ENCODE measurements around the gene GHR.
A peak's percentile ranks its signal among the peaks of the same experiment; 100 is the strongest.

Gene GHR

DNA sequence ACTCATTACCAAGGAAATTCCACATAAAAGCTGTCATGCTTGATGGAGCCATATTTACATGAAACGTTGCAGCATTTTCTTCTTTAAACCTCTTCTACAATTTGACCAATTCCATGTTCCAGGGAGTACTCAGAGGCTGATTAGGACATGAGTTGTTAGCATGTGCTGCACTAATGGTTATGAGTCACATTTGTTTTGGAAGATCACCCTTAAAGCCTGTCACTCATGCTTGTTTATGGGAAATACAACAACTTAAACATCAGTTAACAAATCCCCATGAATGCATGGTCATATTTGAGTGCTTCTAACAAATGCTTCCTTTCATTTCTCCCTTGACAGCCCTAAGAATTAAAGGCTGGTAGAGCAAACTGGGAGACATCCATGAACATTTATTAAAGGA, 156.1 kb downstream of the GHR start:
- TF ChIP-seq ZFX (IDR thresholded peaks at IDR 0.05; ENCODE audit: borderline replicate concordance), result no peak
- TF ChIP-seq, protein P1, sequence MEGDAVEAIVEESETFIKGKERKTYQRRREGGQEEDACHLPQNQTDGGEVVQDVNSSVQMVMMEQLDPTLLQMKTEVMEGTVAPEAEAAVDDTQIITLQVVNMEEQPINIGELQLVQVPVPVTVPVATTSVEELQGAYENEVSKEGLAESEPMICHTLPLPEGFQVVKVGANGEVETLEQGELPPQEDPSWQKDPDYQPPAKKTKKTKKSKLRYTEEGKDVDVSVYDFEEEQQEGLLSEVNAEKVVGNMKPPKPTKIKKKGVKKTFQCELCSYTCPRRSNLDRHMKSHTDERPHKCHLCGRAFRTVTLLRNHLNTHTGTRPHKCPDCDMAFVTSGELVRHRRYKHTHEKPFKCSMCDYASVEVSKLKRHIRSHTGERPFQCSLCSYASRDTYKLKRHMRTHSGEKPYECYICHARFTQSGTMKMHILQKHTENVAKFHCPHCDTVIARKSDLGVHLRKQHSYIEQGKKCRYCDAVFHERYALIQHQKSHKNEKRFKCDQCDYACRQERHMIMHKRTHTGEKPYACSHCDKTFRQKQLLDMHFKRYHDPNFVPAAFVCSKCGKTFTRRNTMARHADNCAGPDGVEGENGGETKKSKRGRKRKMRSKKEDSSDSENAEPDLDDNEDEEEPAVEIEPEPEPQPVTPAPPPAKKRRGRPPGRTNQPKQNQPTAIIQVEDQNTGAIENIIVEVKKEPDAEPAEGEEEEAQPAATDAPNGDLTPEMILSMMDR (IDR thresholded peaks at IDR 0.05), result no peak
- no peak overlapping the region for H3K27ac ChIP-seq

DNA sequence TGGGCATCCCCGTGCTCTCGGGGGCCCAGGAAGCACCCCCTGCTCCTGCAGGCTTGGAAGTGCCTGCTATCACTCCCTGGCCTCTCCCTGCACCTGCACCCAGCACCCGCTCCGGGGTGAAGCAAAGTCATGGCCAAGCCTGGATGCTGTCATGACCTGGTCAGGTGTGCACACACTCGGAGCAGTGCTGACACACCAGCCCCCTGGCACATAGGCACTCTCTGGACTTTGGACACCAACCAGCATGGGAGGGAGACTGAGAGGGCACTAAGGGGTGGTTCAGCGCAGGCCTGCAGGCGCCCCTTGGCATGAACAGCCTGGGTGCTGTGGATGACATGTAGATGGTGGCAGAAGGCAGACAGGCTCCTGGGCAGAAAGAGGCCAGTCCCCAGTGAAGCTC, 158.6 kb downstream of the GHR start:
- H3K27ac ChIP-seq, result no peak overlapping the region
- no peak for TF ChIP-seq ZFX (IDR thresholded peaks at IDR 0.05; ENCODE audit: borderline replicate concordance)
- TF ChIP-seq, protein P1 (IDR thresholded peaks at IDR 0.05), result no peak

DNA sequence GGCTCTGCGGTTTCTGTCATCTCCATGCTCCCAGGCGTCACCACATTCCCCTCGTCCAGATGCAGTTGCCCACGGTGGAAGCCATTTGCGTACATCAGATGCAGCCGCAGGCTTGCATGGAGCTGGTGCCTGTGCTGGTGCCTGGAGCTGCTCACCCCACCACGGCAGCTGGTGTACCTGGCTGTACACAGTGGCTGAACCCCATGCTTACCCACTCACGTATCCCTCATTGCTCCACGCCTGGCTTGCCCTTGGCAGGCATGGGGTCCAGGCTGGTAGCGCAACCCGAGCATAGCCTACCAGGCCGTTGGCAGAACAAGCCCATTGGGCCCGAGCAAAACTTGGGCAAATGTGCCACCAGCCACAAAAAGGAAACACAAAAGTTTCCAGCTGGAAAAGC, 159.5 kb downstream of the GHR start:
- no peak overlapping the region for H3K27ac ChIP-seq
- no peak for TF ChIP-seq ZFX (IDR thresholded peaks at IDR 0.05; ENCODE audit: borderline replicate concordance)
- TF ChIP-seq, protein P1 (IDR thresholded peaks at IDR 0.05), result no peak

DNA sequence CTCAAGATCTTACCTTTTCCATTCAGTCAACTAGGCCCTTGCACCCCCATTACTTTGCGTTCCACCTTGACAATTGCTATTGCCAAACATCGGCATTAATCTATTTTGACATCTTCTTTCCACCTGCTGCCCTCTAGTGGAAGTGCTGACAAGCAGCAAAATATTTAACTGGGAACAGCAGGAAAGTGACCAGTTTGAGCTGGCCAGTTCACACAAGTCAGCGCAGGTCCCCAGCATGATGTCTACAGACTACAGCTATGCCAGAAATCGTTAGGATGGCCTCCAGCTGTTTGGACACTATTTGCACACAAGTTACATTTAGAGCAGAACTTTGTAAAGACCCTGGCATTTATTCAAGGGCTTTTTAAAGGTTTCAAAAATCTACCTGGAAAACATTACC, 160.1 kb downstream of the GHR start:
- H3K27ac ChIP-seq, result no peak overlapping the region
- TF ChIP-seq, protein P1 (IDR thresholded peaks at IDR 0.05), result peak; percentile 84
- no peak for TF ChIP-seq ZFX (IDR thresholded peaks at IDR 0.05; ENCODE audit: borderline replicate concordance)

DNA sequence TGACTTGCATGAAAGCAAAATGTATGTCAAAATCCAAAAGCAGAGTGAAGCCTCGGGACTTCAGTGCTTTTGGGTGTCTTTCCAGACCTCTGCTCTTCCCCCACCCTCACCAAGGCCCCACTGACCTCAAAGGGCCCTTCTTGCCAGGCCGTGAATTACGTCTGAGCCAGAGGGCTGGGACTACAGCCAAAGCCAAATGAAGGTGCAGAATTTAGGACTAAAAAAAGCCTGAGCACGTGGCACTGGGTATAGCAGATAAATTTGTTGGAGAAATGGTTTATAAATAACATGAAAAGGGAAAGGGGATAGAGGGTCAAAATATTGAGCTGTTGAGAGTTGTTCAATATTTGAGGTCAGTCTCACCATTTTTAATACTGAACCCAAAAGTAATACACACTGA, 163.4 kb downstream of the GHR start:
- H3K27ac ChIP-seq, result no peak overlapping the region
- TF ChIP-seq, protein P1 (IDR thresholded peaks at IDR 0.05), result no peak
- TF ChIP-seq ZFX (IDR thresholded peaks at IDR 0.05; ENCODE audit: borderline replicate concordance), result no peak

DNA sequence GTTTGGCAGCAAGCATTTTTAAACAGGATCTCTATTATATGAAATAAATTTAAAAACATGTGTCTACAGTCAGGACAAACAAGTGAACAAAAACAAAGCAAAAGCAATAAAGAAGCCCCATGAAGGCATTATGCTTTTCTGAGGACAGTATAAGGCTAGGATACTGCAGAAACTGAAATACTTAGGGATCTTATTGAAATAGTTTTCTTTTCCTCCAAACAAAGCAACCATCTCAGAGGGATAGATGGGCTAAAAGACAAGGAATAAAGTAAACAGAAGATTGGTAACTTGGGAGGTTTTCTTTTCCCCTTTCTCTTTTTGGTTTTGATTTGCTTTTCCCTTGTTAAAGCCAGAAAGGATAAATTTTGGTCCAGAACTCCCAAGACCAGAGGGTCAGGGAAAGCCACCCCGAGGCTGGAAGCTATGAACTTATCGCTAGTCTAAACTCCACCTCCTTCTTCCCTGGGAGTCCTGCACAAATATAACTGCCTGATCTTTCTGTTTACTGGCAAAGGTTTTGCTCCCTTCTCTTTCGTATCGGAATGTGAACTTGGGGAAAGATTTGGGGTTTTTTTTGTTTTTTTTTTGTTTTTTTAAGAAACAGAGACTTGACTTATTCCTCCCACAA, 164.0 kb downstream of the GHR start:
- H3K27ac ChIP-seq, result no peak overlapping the region
- TF ChIP-seq, protein P1 (IDR thresholded peaks at IDR 0.05), result no peak
- TF ChIP-seq ZFX (IDR thresholded peaks at IDR 0.05; ENCODE audit: borderline replicate concordance), result no peak

DNA sequence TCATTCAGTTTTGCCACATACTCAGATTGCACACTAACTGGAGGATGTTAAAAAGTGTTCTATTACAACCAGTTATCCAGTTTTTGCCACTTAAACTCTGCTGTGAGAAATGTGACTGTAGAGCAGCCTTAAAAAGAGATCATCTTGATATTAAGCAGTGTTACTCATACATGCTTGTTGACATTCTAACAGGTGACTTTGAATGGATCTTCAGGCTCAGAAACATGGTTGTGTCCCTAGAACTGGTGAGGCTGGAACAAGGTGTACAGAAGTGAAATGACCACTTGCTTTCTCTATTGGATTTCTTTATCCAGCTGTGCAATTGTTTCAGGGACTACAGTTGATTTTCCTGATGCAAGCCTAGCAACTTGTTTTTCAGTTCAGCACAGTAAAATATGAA, 167.3 kb downstream of the GHR start:
- H3K27ac ChIP-seq, result no peak overlapping the region
- TF ChIP-seq, protein P1 (IDR thresholded peaks at IDR 0.05), result no peak
- TF ChIP-seq ZFX (IDR thresholded peaks at IDR 0.05; ENCODE audit: borderline replicate concordance), result no peak
